ENCODE results near the gene TRMT61A.
A peak's percentile ranks its signal among the peaks of the same experiment; 100 is the strongest.
"Not testable (repeated sequence)": the region's sequence is repeated elsewhere in the genome, so short reads cannot be mapped to it uniquely, and the experiment has no call there.

The TRMT61A gene

DNA sequence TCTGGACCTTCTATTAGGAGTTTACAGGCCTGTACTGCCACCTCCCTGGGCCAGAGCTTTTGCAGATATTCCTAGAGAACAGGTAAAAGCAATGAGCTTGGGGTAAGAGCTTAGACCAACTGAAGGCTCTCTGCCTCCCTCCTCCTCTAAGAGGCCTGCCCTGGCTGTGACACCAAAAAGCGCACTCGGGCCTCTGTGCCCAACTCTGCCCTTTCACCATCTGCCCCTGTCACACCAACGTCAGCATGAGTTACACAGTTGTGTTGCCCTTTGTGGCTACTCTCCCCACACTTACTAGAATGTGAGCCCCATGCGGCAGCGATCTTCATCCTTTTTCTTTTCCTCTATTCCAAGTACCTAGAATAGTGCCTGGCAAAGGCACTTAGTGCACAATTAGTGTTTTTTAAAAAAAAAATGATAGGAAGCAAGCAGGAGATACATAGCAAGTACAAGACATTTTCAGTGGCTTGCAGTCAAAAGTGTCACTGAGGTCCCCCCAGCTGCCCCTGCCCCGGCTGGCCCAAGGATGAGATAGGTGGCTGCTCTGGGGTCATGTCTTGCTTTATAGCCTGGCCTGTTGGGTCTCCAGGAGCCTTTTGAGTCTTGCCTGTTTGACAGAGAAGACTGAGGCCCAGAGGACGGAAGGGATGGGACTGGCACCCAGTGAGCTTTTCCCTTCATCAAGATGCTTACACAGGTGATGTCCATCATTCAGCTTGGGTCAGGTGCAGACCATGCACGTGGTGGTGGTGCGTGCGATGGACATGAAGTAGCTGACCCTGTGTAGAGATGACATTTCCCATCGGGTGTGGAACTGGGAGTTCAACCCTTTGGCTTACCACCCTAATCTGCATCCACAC, 18.9 kb upstream of the TRMT61A start:
- DNase-seq = no peak

GRCh38 chr14:103510724-103511693, 18.0 kb upstream of the TRMT61A start:
- DNase-seq = no peak

DNA sequence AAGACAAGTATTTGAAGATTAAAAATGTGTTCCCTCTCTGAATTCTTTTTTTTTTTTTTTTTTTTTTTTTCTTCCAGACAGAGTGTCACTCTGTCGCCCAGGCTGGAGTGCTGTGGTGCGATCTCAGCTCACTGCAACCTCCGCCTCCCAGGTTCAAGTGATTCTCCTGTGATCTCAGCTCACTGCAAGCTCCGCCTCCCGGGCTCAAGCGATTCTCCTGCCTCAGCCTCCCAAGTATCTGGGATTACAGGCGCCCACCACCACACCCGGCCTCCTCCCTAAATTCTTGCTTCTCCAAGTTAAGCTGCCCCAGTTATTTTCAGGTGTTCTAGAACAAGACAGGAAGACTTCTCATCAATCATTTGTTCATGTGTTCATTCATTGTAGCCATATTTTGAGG, 16.8 kb upstream of the TRMT61A start:
- DNase-seq = not testable (repeated sequence)

- DNase-seq = peak; percentile 55
Observed at GRCh38 chr14:103512701-103513611, 16.0 kb upstream of the TRMT61A start.

GRCh38 chr14:103514596-103515421, 14.2 kb upstream of the TRMT61A start:
- no peak for DNase-seq

DNA sequence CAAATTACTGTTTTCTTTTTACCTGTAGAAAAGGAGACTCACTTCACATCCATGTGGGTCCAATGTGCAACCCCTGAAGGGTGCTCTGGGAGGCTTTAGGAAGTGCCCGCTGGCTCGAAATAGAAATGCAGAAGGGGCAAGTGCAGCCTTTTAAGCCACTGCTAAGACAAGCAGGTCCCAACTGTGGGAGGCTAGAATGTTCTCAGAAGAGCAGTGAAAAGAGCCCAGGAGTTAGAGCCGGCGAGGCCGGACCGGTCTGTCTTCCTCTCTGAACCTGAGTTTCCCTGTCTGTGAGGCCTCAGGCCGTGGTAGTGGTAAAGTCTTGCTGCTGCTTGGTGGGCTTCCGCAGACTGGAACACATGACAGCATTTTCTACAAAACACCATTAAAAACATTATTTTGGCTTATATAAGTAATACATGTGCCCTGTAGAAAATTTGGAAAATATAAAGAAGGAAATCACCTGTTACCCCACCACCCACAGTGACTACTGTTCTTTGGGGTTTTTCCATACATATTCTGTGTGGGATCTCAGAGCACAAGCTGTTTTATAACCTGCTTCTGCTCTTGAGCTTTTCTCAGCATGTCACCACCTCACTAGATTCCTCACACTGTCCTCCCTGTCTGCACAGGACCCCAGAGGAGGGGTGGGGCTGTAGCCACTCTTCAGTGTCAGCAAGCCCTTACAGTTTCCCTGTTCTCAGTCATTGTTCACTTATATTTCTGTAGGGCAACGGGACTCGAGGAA, 12.4 kb upstream of the TRMT61A start:
- DNase-seq = no peak

DNA sequence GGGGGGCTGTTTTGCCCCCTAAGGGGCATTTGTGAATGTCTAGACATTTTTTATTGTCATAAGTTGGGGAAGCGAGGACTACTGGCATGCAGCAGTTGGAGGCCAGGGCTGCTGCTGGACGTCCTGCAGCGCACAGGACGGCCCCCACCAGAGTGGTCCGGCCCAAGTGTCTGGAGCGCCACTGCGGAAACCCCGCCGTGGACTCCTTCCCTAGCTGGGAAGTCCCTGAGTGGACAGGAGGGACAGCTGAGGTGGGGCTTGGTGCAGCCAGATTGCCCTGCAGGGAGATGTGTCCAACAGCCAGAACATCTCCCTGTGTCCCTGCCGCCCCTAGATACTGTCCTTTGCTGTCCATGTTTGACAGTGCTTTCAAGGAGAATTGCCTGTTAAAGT, 11.8 kb upstream of the TRMT61A start:
- DNase-seq = no peak

DNA sequence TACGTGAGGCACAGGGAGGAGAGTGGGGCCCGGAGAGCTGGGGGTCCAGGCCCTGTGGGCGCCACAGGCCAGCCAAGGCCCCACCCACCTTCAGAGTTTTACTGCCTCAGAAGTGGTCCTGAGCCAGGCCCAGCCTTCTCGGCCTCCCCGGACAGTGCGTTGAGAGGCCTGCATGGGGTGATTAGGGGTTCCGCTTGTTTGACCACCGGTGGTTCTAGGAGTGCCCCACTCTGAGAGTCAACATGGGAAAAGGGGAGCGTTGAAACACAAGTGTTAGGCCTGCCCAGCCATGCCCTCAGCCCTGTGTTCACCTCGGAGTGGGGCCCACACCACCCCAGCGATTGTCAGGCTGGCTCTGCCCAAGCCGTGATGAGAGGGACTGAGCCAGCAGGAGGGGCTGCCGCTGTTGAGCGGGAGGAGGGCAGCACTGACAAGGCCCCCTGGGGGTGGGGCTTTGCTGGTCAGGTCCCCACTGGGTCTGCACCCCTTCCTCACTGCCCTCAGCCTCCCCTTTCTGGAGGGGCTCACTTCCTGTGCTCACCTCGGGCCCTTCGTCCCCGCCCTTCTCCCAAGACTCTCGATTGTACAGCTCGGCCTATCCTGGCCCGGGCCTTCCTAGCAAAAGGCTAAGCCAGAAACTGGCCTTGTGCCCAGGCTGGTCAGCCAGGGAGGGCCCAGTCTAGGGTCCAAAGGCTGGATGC, 11.1 kb upstream of the TRMT61A start:
- no peak for DNase-seq

- peak; percentile 54 for DNase-seq
Observed at GRCh38 chr14:103518422-103519042, 10.5 kb upstream of the TRMT61A start.

DNA sequence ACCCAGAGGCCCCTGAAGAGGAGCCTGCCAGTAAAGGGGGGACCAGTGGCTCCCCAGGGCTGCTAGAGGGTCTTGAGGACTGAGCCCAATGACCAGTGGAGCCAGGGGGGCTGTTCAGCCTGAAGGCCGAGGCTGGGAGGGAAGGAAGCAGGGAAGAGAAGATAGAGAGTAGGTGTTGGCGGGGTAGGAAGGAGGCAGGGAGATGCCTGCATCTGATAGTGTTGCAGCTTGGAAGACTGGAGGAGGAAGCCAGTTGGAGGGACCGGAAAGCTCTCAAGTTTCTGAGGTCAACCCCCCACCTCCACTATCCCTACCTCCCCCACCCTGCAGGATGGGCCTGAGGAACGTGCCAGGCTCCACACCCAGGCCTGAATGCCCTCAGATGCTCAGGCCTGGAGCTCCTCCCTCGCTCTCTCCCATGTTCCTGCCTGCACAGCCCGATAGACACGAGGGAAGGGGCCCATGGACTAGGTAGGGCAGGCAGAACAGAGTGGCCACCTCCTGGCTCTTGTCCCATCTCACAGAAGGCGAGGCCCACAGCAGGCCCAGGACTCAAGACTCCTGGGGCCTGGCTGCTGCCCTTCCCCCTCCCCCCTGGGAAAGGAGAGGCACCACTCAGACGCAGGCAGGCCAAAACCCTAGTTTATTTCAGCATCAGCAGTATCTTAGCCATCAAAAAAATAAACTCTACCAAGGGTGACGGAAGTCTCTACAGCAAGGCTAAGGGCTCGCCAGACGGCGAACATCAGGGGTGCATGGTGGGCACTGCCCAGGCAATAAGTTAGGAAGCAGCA, 9.8 kb upstream of the TRMT61A start:
- DNase-seq = no peak

DNA sequence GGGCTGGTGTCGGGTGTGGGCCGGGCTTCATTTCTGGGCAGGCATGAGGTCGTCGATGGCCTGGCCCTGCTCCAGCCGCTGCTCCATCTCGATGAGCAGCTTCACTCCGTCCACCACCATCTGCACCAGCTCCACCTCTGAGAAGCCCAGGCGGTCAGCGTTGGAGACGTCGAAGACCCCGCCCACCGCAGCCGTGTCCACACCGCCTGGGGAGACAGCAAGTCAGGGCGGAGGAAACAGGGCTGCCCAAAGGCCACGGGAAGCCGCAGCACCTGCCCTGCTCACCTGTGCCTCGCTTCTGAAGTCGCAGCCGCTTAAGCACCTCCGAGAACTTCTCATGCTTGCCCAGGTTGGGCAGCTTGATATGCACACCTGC, 9.2 kb upstream of the TRMT61A start:
- DNase-seq = no peak

DNA sequence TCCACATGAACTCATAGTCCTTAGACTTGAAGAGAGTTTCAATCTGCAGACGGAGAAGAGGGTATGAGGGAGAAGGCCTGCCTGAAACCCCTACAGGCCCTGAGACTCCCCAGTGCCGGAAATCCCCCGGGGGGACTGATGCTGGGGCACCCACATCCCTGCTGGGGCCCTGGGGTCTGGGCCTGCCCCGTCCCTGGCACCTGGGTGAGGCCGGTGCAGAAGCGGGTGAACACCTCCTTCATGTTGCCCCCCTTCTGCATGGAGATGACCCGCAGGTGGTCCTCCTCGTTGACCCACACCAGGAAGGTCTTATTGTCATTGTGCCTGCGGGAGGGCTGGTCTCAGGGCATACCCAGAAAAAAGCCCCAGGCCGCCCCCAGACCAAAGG, 8.7 kb upstream of the TRMT61A start:
- DNase-seq = no peak

DNA sequence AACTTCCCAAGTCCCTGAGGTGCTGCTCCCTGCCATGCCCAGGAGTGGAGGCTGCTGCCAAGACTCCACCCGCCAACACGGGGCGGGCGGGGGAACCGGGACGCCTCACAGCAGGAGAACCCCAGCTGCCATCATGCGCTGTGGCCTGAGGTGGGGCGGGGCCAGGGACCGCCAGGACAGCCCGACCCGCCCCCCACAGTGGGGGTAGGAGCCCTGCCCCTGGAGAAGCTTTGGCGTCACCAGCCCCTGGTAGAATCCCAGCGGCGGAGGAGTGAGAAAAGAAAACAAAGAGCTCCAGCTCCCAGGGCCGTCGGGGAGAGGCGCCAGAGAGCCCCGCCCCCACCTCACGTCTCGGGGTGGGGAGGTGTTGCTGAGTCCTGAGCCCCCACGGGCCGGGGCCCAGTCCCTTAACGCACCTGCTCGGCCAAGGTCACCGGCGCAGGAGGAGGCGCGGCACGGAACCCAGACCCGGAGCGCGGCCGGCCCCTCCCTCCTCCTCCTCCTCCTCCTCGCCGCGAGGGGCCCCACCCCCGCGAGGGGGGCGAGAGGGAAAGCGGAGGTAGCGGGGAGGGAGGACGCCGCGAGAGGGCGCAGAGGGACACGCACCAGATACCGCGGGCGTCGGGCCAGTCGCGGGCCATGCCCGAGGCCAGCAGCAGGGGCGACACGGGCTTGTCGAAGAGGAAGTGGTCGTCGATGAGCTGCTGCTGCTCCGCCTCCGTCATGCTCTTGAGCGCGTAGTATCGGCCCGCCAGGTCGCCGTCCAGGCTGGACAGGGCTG, 8.1 kb upstream of the TRMT61A start:
- peak; percentile 82 for DNase-seq

- no peak for DNase-seq
Observed at GRCh38 chr14:103521438-103521950, 7.5 kb upstream of the TRMT61A start.

- no peak for DNase-seq
Observed at GRCh38 chr14:103521951-103522563, 6.9 kb upstream of the TRMT61A start.

DNA sequence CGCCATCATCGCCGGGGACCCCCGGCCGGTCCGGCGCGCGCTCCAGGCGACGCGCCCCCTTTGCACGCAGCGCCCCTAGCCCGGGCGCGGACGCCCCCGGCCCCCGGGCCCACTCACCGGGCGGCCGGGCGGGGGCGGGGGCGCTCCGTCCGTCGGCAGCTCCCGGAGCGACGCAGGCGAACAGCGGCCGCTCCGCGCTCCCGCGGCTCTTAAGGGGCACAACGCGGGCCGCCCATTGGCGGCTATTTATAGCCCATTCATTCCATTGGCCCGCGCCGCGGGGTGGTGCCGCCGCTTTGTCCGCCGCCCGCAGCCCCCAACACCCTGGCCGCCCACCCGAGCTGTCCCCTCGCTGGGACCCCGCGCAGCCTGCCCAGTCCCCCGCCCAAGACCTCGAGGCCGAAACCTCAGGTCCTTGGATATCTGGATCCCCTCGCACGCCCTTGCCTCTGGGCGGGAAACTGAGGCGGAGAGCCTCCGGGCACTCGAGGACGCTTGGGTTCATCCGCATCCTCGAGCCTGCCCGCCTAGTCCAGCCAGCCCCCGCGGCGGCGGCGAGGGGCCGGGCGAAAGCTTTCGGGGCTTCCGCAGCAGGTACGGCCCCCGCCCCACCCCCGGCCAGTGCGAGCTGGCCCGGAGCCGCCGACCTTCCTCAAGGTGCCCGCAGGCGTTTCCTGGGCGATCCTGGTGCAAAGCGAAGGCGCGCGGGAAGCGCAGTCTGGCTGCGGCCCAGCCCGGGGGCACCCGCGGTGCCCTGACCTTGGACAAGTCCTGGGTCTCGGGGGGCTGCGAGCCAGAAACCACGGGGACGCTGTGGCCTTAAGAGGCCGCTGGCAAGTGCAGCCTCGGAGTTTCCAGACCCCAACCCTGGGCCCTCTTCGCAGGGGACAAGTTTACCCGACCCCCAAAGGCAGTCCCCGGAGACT, 6.1 kb upstream of the TRMT61A start, which contains the start of gene CKB:
Gene CKB (minus strand): TSS at position 182 of the 926 bp plus-strand sequence. CDS start 337 bp downstream, outside the sequence.
- peak; percentile 78 for DNase-seq

All from suppressor macrophage treated with lipopolysaccharide for 4 hours (primary cell).